HL-60 (cell line): Measurements from ENCODE around the gene PDE6B.

Experiments
- DNase-seq, 2 experiments: peaks; one replicate each; pipeline ENCODE4 v3.0.0-alpha.2; 2010 to 2020; ENCODE audit warnings: low read depth in 1 of 2, low spot score in 1 of 2
- H3K27ac ChIP-seq: fragments of 250-450 bp; sonication (Bioruptor Pico); replicated peaks from 2 replicates; pipeline ENCODE4 v1.5.1; 2020; ENCODE audit warnings: mild to moderate bottlenecking, moderate library complexity
- H3K27me3 ChIP-seq: fragments of 250-450 bp; sonication (Bioruptor Pico); 2 replicates; pipeline ENCODE4 v1.5.1; 2021; ENCODE audit warnings: mild to moderate bottlenecking, moderate library complexity; ENCODE audit not compliant: insufficient read depth, poor library complexity, severe bottlenecking
- H3K4me3 ChIP-seq: replicated peaks from 2 replicates; pipeline ENCODE4 v1.5.1; 2011; ENCODE audit warnings: mild to moderate bottlenecking, control low read depth, low read length; ENCODE audit not compliant: insufficient read depth
- GABPA ChIP-seq: IDR thresholded peaks from 2 replicates; pipeline ENCODE4 v1.6.1; 2012; ENCODE audit warnings: low read depth
- POLR2AphosphoS5 ChIP-seq: IDR thresholded peaks from 2 replicates; pipeline ENCODE4 v1.6.1; 2012; ENCODE audit warnings: low read depth
- REST ChIP-seq: IDR thresholded peaks from 2 replicates; pipeline ENCODE4 v1.6.1; 2012; ENCODE audit warnings: low read depth; ENCODE audit not compliant: insufficient replicate concordance
- SPI1 ChIP-seq: IDR thresholded peaks from 2 replicates; pipeline ENCODE4 v1.6.1; 2012; ENCODE audit warnings: low read depth, mild to moderate bottlenecking, borderline replicate concordance
- TF ChIP-seq, protein P1 (sequence below): IDR thresholded peaks from one replicate; pipeline ENCODE4 v1.5.1; 2011; ENCODE audit warnings: low read length, control low read depth, inconsistent platforms; ENCODE audit not compliant: insufficient read depth

PDE6B gene

GRCh38 chr4:685679-686412 lies 60.5 kb downstream of the PDE6B start:
- H3K27ac ChIP-seq = no peak overlapping the region

GRCh38 chr4:686413-687040 lies 61.2 kb downstream of the PDE6B start:
- no peak for TF ChIP-seq SPI1
- no peak for TF ChIP-seq GABPA
- TF ChIP-seq, protein P1, sequence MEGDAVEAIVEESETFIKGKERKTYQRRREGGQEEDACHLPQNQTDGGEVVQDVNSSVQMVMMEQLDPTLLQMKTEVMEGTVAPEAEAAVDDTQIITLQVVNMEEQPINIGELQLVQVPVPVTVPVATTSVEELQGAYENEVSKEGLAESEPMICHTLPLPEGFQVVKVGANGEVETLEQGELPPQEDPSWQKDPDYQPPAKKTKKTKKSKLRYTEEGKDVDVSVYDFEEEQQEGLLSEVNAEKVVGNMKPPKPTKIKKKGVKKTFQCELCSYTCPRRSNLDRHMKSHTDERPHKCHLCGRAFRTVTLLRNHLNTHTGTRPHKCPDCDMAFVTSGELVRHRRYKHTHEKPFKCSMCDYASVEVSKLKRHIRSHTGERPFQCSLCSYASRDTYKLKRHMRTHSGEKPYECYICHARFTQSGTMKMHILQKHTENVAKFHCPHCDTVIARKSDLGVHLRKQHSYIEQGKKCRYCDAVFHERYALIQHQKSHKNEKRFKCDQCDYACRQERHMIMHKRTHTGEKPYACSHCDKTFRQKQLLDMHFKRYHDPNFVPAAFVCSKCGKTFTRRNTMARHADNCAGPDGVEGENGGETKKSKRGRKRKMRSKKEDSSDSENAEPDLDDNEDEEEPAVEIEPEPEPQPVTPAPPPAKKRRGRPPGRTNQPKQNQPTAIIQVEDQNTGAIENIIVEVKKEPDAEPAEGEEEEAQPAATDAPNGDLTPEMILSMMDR = no peak
- no peak for DNase-seq
- no peak overlapping the region for H3K4me3 ChIP-seq
- H3K27me3 ChIP-seq = peaks cover 3% of the 10 kb centered on the region
- no peak overlapping the region for H3K27ac ChIP-seq

More at GRCh38 chr4:685679-686412, 60.5 kb downstream of the PDE6B start:
- DNase-seq = no peak
- Histone ChIP-seq H3K27me3 (peaks cover 4% of the 10 kb centered on the region), H3K4me3 (no peak overlapping the region)
- TF ChIP-seq REST = no peak
- TF ChIP-seq GABPA = no peak
- TF ChIP-seq POLR2AphosphoS5 = no peak
- no peak for TF ChIP-seq SPI1
- TF ChIP-seq, protein P1 = no peak

DNA sequence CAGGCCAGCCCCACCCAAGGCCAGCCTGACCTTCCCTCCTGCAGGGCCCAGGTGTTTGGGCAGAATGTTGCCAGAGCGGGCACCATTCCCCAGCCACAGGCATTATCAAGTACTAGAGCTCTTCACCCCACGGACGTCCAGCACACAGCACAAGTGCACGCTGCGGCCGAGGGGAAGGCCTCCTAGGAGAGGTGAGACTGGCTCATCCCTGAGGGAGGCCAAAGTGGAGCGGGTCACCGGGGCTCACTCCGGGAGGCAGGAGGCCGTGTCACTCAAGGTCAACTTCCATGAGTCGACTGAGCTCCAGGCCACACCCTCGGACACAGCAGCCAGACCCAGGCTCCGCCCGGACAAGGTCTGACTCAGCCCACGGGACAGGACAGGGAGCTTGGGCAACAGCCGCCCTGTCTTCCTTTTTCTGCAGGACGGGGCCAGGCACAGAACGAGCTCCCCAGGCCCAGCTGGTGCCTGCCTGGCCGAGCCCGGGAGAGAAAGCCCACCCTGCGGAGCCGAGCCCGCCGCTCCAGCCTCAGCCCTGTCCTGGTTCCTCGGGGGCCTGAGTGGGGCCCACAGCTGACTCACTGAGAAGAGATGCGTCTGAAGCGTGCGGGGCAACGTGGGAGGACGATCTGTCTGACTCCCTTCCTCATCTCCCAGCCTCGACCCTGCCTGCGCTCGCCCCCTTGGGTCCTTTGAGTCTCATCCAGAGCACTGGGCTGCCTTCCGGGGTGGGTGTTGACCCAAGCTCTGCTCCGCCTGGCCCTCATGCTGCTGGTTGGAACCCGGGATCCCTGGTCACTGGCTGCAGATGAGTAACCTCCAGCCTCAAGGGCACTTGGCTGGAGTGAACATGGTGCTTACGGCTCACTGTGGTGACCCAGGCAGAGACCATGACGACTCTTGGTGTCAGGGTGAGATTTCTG lies 61.9 kb downstream of the PDE6B start:
- H3K27ac ChIP-seq = no peak overlapping the region
- no peak for TF ChIP-seq POLR2AphosphoS5
- TF ChIP-seq GABPA = no peak
- no peak for TF ChIP-seq REST
- TF ChIP-seq, protein P1 = no peak
- no peak for TF ChIP-seq SPI1
- peak; percentile 71 to 77 for DNase-seq
- no peak overlapping the region for H3K4me3 ChIP-seq
- peaks cover 3% of the 10 kb centered on the region for H3K27me3 ChIP-seq
